HEK293T (cell line): ENCODE data around the gene B4GALNT1.
"Not testable (repeated sequence)": the region's sequence is repeated elsewhere in the genome, so short reads cannot be mapped to it uniquely, and the experiment has no call there.

Source experiments
- CTCF ChIA-PET: fragments of 350-600 bp; formaldehyde crosslinking; extraction: SDS; loops from one replicate; lab custom pipeline; 2021; ENCODE audit warnings: antibody characterized with exemption, inconsistent platforms; lab: Yijun Ruan, JAX
- POLR2A ChIA-PET: fragments of 350-600 bp; formaldehyde crosslinking; extraction: SDS; loops from one replicate; lab custom pipeline; 2020; ENCODE audit warnings: antibody characterized with exemption, inconsistent platforms; lab: Yijun Ruan, JAX
- DNase-seq: peaks from one replicate; pipeline ENCODE4 v3.0.0; 2012; ENCODE audit warnings: mixed read lengths; ENCODE audit errors: extremely low spot score
- ARNT ChIP-seq: fragments of 450-650 bp; IDR thresholded peaks from 2 replicates; pipeline ENCODE4 v1.6.1; 2017; ENCODE audit warnings: mild to moderate bottlenecking
- BHLHE40 ChIP-seq: fragments of 450-650 bp; IDR thresholded peaks from 2 replicates; pipeline ENCODE4 v1.6.1; 2016; ENCODE audit warnings: mild to moderate bottlenecking, moderate library complexity, borderline replicate concordance
- CTBP1 ChIP-seq: fragments of 450-650 bp; IDR thresholded peaks from 2 replicates; pipeline ENCODE4 v1.6.1; 2016; ENCODE audit warnings: borderline replicate concordance
- ELF4 ChIP-seq: fragments of 450-650 bp; IDR thresholded peaks from 2 replicates; pipeline ENCODE4 v1.6.1; 2017; ENCODE audit warnings: antibody characterized with exemption
- FOXA1 ChIP-seq: fragments of 450-650 bp; IDR thresholded peaks from 2 replicates; pipeline ENCODE4 v1.6.1; 2016; ENCODE audit warnings: mild to moderate bottlenecking
- FOXK2 ChIP-seq: fragments of 450-650 bp; IDR thresholded peaks from 2 replicates; pipeline ENCODE4 v1.6.1; 2016; ENCODE audit warnings: mild to moderate bottlenecking
- FOXM1 ChIP-seq: fragments of 450-650 bp; IDR thresholded peaks from 2 replicates; pipeline ENCODE4 v1.6.1; 2017; ENCODE audit warnings: mild to moderate bottlenecking, borderline replicate concordance
- HDGF ChIP-seq: fragments of 450-650 bp; IDR thresholded peaks from 2 replicates; pipeline ENCODE4 v1.6.1; 2017; ENCODE audit warnings: antibody characterized with exemption, borderline replicate concordance
- L3MBTL2 ChIP-seq: fragments of 450-650 bp; conservative IDR thresholded peaks from 2 replicates; pipeline ENCODE4 v1.6.1; 2016; ENCODE audit warnings: mild to moderate bottlenecking
- LEF1 ChIP-seq: fragments of 450-650 bp; IDR thresholded peaks from 2 replicates; pipeline ENCODE4 v1.6.1; 2017; ENCODE audit warnings: mild to moderate bottlenecking, borderline replicate concordance
- NFRKB ChIP-seq: fragments of 450-650 bp; IDR thresholded peaks from 2 replicates; pipeline ENCODE4 v1.6.1; 2016; ENCODE audit warnings: mild to moderate bottlenecking, moderate library complexity
- SP1 ChIP-seq: fragments of 450-650 bp; IDR thresholded peaks from 2 replicates; pipeline ENCODE4 v1.6.1; 2017
- SUZ12 ChIP-seq: fragments of 450-650 bp; IDR thresholded peaks from 2 replicates; pipeline ENCODE4 v1.6.1; 2016; ENCODE audit warnings: mild to moderate bottlenecking
- TARDBP ChIP-seq: fragments of 450-650 bp; IDR thresholded peaks from 2 replicates; pipeline ENCODE4 v1.6.1; 2016
- ZNF384 ChIP-seq: fragments of 450-650 bp; IDR thresholded peaks from 2 replicates; pipeline ENCODE4 v1.6.1; 2016
- TF ChIP-seq, protein P1 (sequence below): fragments of 450-650 bp; IDR thresholded peaks from 2 replicates; pipeline ENCODE4 v1.6.1; 2016

B4GALNT1 gene

DNA sequence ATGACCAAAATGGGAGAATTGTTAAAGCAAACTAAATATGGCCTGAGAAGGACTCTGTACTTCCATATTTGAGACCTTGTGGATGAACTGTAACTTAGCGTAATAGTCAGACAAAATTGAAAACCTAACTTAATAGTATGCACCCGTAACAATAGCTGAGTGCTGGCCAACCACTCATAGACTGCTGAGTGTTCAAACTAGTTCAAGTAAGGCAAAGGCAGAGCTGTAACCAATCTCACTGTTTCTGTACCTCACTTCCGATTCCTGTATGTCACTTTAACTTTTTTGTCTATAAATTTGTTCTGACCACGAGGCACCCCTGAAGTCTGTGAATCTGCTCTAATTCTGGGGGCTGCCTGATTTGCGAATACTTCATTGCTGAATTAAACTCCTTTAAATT, 33.9 kb upstream of the B4GALNT1 start:
- ChIA-PET CTCF (no interaction called here), POLR2A (no interaction called here)
- DNase-seq = no peak
- no peak for TF ChIP-seq FOXA1
- TF ChIP-seq FOXM1 = no peak
- TF ChIP-seq TARDBP = no peak
- TF ChIP-seq ZNF384 = no peak

DNA sequence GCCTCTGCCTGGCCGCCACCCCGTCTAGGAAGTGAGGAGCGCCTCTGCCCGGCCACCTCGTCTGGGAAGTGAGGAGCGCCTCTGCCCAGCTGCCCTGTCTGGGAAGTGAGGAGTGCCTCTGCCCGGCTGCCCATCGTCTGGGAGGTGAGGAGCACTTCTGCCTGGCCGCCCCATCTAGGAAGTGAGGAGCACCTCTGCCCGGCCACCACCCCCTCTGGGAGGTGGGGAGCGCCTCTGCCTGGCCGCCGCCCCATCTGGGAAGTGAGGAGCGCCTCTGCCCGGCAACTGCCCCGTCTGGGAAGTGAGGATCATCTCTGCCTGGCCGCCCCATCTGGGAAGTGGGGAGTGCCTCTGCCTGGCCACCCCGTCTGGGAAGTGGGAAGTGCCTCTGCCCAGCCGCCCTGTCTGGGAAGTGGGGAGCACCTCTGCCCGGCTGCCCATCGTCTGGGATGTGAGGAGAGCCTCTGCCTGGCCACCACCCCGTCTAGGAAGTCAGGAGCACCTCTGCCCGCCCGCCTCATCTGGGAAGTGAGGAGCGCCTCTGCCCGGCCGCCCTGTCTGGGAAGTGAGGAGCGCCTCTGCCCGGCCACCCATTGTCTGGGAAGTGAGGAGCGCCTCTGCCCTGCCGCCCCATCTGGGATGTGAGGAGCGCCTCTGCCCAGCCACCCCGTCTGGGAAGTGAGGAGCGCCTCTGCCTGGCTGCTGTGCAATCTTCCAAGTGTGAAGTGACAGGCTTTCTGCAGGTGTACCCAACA, 32.2 kb upstream of the B4GALNT1 start:
- POLR2A ChIA-PET = not testable (repeated sequence)

DNA sequence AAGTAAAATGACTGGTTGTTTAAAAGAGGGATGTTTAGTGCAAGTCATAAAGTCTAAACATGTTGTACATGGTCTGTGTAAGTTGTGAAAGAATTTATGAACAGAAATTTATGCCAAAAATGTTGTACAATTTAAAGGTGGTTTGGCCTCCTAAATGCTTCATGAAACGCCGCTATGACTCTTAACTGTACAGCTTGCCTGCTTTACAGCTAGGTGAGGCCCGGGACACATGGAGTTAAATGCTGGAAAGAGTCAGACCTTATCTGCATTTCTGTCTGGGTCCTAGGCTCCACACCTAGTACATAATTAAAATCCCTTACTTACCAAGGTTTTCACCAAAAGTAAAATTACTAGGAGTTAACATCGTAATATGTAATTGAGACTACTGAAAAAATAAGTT, 28.4 kb upstream of the B4GALNT1 start:
- no peak for DNase-seq
- POLR2A ChIA-PET = no interaction called here
- CTCF ChIA-PET = interaction anchor here (1.0 kb wide), 1 partner anchor 29 kb away, joined by 3 read pairs; the partner anchor contains the start of gene B4GALNT1
- TF ChIP-seq SP1 = no peak
- TF ChIP-seq, protein P1, sequence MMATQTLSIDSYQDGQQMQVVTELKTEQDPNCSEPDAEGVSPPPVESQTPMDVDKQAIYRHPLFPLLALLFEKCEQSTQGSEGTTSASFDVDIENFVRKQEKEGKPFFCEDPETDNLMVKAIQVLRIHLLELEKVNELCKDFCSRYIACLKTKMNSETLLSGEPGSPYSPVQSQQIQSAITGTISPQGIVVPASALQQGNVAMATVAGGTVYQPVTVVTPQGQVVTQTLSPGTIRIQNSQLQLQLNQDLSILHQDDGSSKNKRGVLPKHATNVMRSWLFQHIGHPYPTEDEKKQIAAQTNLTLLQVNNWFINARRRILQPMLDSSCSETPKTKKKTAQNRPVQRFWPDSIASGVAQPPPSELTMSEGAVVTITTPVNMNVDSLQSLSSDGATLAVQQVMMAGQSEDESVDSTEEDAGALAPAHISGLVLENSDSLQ = no peak
- TF ChIP-seq ELF4 = no peak
- no peak for TF ChIP-seq LEF1
- TF ChIP-seq SUZ12 = no peak
- TF ChIP-seq BHLHE40 = no peak
- no peak for TF ChIP-seq L3MBTL2
- no peak for TF ChIP-seq TARDBP
- TF ChIP-seq FOXK2 = no peak
- TF ChIP-seq NFRKB = no peak
- TF ChIP-seq CTBP1 = no peak
- TF ChIP-seq HDGF = no peak
- TF ChIP-seq FOXA1 = no peak
- no peak for TF ChIP-seq ZNF384
- TF ChIP-seq ARNT = no peak
- TF ChIP-seq FOXM1 = no peak

More for the DNA sequence above, 32.2 kb upstream of the B4GALNT1 start:
- CTCF ChIA-PET, DNase-seq: not testable (repeated sequence)

DNA sequence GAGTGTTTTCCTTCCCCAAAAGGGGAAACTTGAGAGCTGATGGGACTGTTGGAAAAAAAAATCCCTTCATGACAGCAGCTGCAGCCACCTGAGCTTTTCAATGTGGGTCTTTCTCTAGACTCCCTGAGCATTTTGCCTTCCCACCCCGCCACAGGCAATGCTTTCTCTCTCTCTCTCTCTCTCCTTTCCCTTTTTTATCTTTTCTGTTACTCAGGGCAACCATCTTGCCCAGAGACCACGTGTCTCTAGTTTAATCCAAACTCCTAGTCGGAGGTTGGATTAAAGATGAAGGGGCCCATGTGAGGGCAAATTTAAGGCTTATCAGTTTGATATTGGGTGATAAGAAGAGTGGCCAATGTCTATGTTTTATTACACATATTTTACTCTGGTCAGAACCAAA, 25.9 kb upstream of the B4GALNT1 start:
- POLR2A ChIA-PET = no interaction called here
- TF ChIP-seq SUZ12 (no peak), FOXK2 (no peak), FOXA1 (no peak), ZNF384 (no peak), BHLHE40 (no peak), SP1 (no peak), L3MBTL2 (no peak), FOXM1 (no peak), TARDBP (no peak), HDGF (no peak), NFRKB (no peak), CTBP1 (no peak), ARNT (no peak), LEF1 (no peak)
- TF ChIP-seq, protein P1 = no peak
- CTCF ChIA-PET = no interaction called here
- DNase-seq = no peak

DNA sequence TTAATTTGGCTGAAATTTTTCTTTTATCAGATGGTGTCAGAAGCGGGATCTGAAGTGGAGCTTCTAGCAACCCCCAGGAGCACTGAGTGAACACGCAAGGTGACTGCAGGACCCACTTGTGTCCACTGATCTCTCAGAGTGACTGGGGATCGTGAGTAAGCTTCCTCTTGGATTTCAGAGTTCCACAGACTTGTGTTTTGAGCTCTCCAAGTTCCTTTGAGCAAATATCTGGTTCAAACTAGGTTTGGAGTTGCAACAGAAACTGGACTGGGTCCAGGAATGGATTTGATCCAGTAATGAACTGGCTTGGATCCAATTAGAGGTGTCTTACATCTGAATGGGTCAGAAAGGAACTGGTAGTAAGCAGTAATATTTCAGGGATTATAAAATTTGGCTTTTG, 24.7 kb upstream of the B4GALNT1 start:
- no peak for TF ChIP-seq BHLHE40
- no peak for TF ChIP-seq ELF4
- no peak for TF ChIP-seq SUZ12
- TF ChIP-seq SP1 = no peak
- POLR2A ChIA-PET = no interaction called here
- no peak for DNase-seq
- CTCF ChIA-PET = interaction anchor here (1.2 kb wide), 1 partner anchor 25 kb away, joined by 5 read pairs; the partner anchor contains the start of gene B4GALNT1

DNA sequence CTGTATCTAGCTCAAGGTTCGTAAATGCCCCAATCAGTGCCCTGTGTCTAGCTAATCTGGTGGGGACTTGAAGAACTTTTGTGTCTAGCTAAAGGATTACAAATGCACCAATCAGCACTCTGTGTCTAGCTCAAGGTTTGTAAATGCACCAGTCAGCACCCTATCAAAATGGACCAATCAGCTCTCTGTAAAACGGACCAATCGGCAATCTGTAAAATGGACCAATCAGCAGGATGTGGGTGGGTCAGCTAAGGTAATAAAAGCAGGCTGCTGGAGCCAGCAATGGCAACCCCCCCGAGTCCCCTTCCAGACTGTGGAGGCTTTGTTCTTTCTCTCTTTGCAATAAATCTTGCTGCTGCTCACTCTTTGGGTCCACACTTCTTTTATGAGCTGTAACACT, 23.4 kb upstream of the B4GALNT1 start:
- POLR2A ChIA-PET, DNase-seq, CTCF ChIA-PET: not testable (repeated sequence)

DNA sequence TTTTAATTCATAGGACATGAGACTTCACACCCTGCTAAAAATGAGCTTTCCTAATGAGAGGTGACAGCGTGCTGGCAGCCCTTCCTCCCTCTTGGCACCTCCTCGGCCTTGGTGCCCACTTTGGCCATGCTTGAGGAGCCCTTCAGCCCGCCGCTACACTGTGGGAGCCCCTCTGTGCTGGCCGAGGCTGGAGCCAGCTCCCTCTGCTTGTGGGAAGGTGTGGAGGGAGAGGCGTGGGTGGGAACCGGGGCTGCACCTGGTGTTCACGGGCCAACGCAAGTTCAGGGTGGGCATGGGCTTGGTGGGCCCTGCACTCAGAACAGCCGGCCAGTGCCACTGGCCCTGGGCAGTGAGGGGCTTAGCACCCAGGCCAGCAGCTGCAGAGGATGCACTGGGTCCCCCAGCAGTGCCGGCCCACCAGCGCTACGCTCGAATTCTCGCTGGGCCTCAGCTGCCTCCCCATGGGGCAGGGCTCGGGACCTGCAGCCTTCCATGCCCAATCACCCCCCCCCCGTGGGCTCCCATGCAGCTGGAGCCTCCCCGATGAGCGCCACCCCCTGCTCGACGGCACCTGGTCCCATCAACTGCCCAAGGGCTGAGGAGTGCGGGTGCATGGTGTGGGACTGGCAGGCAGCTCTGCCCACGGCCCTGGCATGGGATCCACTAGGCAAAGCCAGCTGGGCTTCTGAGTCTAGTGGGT, 22.7 kb upstream of the B4GALNT1 start:
- no peak for DNase-seq
- POLR2A ChIA-PET = no interaction called here
- CTCF ChIA-PET = no interaction called here
- TF ChIP-seq, protein P1 = no peak
- TF ChIP-seq TARDBP = no peak
- TF ChIP-seq HDGF = no peak
- no peak for TF ChIP-seq ZNF384
- TF ChIP-seq FOXK2 = no peak
- no peak for TF ChIP-seq L3MBTL2
